ENCODE data around the gene ENTREP1. TPM values are rescaled to one million over a fixed set of nuclear protein-coding genes. Genes with fewer than 3 reads are reported as not detected.

The ENTREP1 gene
- total and polyA plus RNA-seq, 4 donors, result 0.07 to 0.33 (median 0.12) TPM

DNA sequence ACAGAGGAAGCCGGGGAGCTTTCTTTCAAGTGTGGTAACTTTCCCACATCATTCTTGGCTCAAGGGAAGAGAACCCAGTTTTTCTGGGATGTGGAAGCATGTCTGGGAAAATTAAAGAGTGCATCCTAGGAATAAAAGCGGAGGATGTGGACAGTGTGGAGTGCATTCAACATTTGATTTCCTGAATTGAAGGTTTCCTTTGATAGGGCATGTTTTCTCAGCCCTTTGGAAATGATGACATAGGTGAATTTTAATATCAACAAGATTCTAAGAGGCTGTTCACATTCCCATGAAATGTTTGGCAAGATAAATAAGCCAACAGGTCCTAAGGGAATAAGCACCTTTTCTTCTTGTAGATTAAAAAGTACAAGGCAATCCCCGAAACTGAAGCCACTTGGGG is 63.6 kb downstream of the ENTREP1 start:
- WGBS, result 90% methylated on average over 3 of the region's 3 CpGs
- H3K27ac ChIP-seq (ENCODE audit: low read depth in 1 of 2, low read length in 2 of 2), result no peak overlapping the region
- no peak for TF ChIP-seq TAF1 (conservative IDR thresholded peaks at IDR 0.05)
- TF ChIP-seq RAD21 (IDR thresholded peaks at IDR 0.05), result no peak
- TF ChIP-seq, protein P1, sequence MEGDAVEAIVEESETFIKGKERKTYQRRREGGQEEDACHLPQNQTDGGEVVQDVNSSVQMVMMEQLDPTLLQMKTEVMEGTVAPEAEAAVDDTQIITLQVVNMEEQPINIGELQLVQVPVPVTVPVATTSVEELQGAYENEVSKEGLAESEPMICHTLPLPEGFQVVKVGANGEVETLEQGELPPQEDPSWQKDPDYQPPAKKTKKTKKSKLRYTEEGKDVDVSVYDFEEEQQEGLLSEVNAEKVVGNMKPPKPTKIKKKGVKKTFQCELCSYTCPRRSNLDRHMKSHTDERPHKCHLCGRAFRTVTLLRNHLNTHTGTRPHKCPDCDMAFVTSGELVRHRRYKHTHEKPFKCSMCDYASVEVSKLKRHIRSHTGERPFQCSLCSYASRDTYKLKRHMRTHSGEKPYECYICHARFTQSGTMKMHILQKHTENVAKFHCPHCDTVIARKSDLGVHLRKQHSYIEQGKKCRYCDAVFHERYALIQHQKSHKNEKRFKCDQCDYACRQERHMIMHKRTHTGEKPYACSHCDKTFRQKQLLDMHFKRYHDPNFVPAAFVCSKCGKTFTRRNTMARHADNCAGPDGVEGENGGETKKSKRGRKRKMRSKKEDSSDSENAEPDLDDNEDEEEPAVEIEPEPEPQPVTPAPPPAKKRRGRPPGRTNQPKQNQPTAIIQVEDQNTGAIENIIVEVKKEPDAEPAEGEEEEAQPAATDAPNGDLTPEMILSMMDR (IDR thresholded peaks at IDR 0.05; ENCODE audit: low read depth, low read length, missing input control), result no peak
- no peak for TF ChIP-seq EGR1 (IDR thresholded peaks at IDR 0.05; ENCODE audit: low read depth in 2 of 2)
- no peak for TF ChIP-seq HNF4A (conservative IDR thresholded peaks at IDR 0.05)
- no peak for TF ChIP-seq HNF4G (IDR thresholded peaks at IDR 0.05)
- TF ChIP-seq YY1 (IDR thresholded peaks at IDR 0.05), result no peak
- no peak for TF ChIP-seq GABPA (IDR thresholded peaks at IDR 0.05 in 1 of 2, conservative IDR thresholded peaks at IDR 0.05 in 1 of 2)
- TF ChIP-seq JUND (IDR thresholded peaks at IDR 0.05), result no peak

DNA sequence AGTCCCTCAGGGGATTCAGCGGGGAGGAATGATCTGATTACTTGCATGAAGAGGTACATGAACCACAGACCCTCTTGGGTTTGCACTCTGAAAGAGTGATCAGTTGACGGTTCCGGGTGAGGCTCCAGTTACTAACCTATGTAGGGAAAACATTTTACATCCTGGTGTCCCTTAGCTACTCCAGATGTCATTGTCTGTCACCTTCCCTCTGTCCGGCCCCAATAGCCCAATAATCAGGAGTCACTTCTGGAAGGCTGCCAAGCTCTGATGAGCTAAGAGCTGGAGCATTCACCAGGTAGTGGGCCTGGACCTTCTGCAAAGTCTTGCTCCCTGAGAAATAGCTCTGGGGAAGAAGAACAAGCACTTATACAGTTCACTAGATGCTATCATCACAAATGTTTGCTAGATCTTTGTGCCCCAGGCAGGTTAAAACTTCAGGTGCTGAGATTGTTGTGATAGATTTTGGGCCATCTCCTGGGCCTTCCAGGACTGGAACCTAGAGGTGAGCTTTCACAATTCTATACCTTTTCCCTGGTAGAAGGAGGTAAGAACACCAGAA is 64.5 kb downstream of the ENTREP1 start:
- H3K4me3 ChIP-seq (ENCODE audit: low read depth in 1 of 3, low read length in 3 of 3), result no peak overlapping the region
- TF ChIP-seq FOXA1 (IDR thresholded peaks at IDR 0.05), result no peak
- TF ChIP-seq HNF4A (conservative IDR thresholded peaks at IDR 0.05), result no peak
- no peak for TF ChIP-seq HNF4G (IDR thresholded peaks at IDR 0.05)
- no peak for TF ChIP-seq SP1 (IDR thresholded peaks at IDR 0.05)
- TF ChIP-seq, protein P2, sequence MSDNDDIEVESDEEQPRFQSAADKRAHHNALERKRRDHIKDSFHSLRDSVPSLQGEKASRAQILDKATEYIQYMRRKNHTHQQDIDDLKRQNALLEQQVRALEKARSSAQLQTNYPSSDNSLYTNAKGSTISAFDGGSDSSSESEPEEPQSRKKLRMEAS (IDR thresholded peaks at IDR 0.05), result no peak
- TF ChIP-seq RXRA (IDR thresholded peaks at IDR 0.05), result no peak
- TF ChIP-seq EGR1 (IDR thresholded peaks at IDR 0.05; ENCODE audit: low read depth in 2 of 2), result no peak
- no peak for TF ChIP-seq TAF1 (conservative IDR thresholded peaks at IDR 0.05)
- no peak for TF ChIP-seq YY1 (IDR thresholded peaks at IDR 0.05)
- no peak for TF ChIP-seq RAD21 (IDR thresholded peaks at IDR 0.05)
- TF ChIP-seq NR2F2 (IDR thresholded peaks at IDR 0.05), result no peak
- TF ChIP-seq, protein P3, sequence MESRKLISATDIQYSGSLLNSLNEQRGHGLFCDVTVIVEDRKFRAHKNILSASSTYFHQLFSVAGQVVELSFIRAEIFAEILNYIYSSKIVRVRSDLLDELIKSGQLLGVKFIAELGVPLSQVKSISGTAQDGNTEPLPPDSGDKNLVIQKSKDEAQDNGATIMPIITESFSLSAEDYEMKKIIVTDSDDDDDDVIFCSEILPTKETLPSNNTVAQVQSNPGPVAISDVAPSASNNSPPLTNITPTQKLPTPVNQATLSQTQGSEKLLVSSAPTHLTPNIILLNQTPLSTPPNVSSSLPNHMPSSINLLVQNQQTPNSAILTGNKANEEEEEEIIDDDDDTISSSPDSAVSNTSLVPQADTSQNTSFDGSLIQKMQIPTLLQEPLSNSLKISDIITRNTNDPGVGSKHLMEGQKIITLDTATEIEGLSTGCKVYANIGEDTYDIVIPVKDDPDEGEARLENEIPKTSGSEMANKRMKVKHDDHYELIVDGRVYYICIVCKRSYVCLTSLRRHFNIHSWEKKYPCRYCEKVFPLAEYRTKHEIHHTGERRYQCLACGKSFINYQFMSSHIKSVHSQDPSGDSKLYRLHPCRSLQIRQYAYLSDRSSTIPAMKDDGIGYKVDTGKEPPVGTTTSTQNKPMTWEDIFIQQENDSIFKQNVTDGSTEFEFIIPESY (IDR thresholded peaks at IDR 0.05), result no peak
- TF ChIP-seq JUND (IDR thresholded peaks at IDR 0.05), result no peak
- TF ChIP-seq FOXA2 (IDR thresholded peaks at IDR 0.05), result no peak
- TF ChIP-seq REST (IDR thresholded peaks at IDR 0.05), result no peak
- no peak overlapping the region for H3K9ac ChIP-seq (ENCODE audit: low read depth in 1 of 2, low read length in 2 of 2)
- H3K27ac ChIP-seq (ENCODE audit: low read depth in 1 of 2, low read length in 2 of 2), result no peak overlapping the region
- H3K4me1 ChIP-seq (ENCODE audit: control insufficient read depth in 4 of 4, insufficient read depth in 4 of 4, low read length in 3 of 4), result no peaks in the 10 kb centered on the region
- no peaks in the 10 kb centered on the region for H3K9me3 ChIP-seq (ENCODE audit: control insufficient read depth in 4 of 4, low read length in 3 of 4)
- H3K36me3 ChIP-seq (ENCODE audit: control insufficient read depth in 4 of 4, insufficient read depth in 3 of 4, low read depth in 1 of 4, low read length in 3 of 4), result no peaks in the 10 kb centered on the region
- 93% methylated on average over 4 of the region's 4 CpGs for WGBS
- no peaks in the 10 kb centered on the region for H3K27me3 ChIP-seq (ENCODE audit: control insufficient read depth in 4 of 4, insufficient read depth in 4 of 4, low read length in 3 of 4)
- no peak for DNase-seq (ENCODE audit: low spot score)

More for the DNA sequence above, 63.6 kb downstream of the ENTREP1 start:
- Histone ChIP-seq H3K9ac (ENCODE audit: low read depth in 1 of 2, low read length in 2 of 2) (no peak overlapping the region), H3K36me3 (ENCODE audit: control insufficient read depth in 4 of 4, insufficient read depth in 3 of 4, low read depth in 1 of 4, low read length in 3 of 4) (no peaks in the 10 kb centered on the region), H3K27me3 (ENCODE audit: control insufficient read depth in 4 of 4, insufficient read depth in 4 of 4, low read length in 3 of 4) (no peaks in the 10 kb centered on the region), H3K9me3 (ENCODE audit: control insufficient read depth in 4 of 4, low read length in 3 of 4) (no peaks in the 10 kb centered on the region), H3K4me1 (ENCODE audit: control insufficient read depth in 4 of 4, insufficient read depth in 4 of 4, low read length in 3 of 4) (no peaks in the 10 kb centered on the region), H3K4me3 (ENCODE audit: low read depth in 1 of 3, low read length in 3 of 3) (no peak overlapping the region)
- no peak for DNase-seq (ENCODE audit: low spot score)
